A549 (cell line): ENCODE measurements around the gene CDC5L. TPM values are rescaled to one million over a fixed set of nuclear protein-coding genes. Genes with fewer than 3 reads are reported as not detected.

Experiments
- ATAC-seq, 2 experiments: fragments of 200-7000 bp in 1 of 2; fragments of >200 bp in 1 of 2; cut with Nextera tagmentation in 1 of 2; cut with Tn5 transposase in 1 of 2; 3 replicates each; pipeline versions ENCODE4 v1.8.0 to v1.9.1; 2018 to 2020; ENCODE audit warnings: mild to moderate bottlenecking in 1 of 2, moderate library complexity in 1 of 2
- CTCF ChIA-PET: fragments of 300-600 bp; sonication (Branson Sonifier 250); formaldehyde crosslinking; extraction: SDS; loops from one replicate; lab custom pipeline; 2021; ENCODE audit warnings: antibody characterized with exemption, inconsistent platforms; lab: Yijun Ruan, JAX
- POLR2A ChIA-PET: fragments of 350-600 bp; formaldehyde crosslinking; extraction: SDS; loops from one replicate; lab custom pipeline; 2021; ENCODE audit warnings: antibody characterized with exemption, inconsistent platforms; lab: Yijun Ruan, JAX
- DNase-seq, 2 experiments: peaks; one replicate each; pipeline versions ENCODE4 v3.0.0 to v3.0.0-alpha.2; 2011 to 2016; ENCODE audit warnings: low read depth in 1 of 2, low spot score in 1 of 2
- FAIRE-seq: peaks from 2 replicates; lab custom pipeline; 2011; peaks lifted over from hg19 to GRCh38; lab: Jason Lieb, UNC
- H3K27ac ChIP-seq, 2 experiments: fragments of >200 bp; sonication (Bioruptor Twin); formaldehyde crosslinking; 3 replicates each; pipeline ENCODE4 v1.5.1; 2016 to 2017
- H3K4me1 ChIP-seq: fragments of >200 bp; sonication (Bioruptor Twin); formaldehyde crosslinking; 3 replicates; pipeline ENCODE4 v1.6.1; 2016
- H3K4me2 ChIP-seq: fragments of >200 bp; sonication (Bioruptor Twin); formaldehyde crosslinking; 3 replicates; pipeline ENCODE4 v1.6.1; 2016
- H3K4me3 ChIP-seq: fragments of >200 bp; sonication (Bioruptor Twin); formaldehyde crosslinking; 3 replicates; pipeline ENCODE4 v1.5.1; 2016
- H3K9me3 ChIP-seq: fragments of >200 bp; sonication (Bioruptor Twin); formaldehyde crosslinking; 3 replicates; pipeline ENCODE4 v1.6.1; 2016
- CHD4 ChIP-seq: fragments of 200-600 bp; sonication (generic); IDR thresholded peaks from 2 replicates; pipeline ENCODE4 v1.6.1; 2016; ENCODE audit warnings: antibody characterized with exemption, mild to moderate bottlenecking, borderline replicate concordance
- EHF ChIP-seq: fragments of 250-450 bp; sonication (Bioruptor Pico); IDR thresholded peaks from 2 replicates; pipeline ENCODE4 v1.5.0; 2020; ENCODE audit warnings: mild to moderate bottlenecking
- FOSL2 ChIP-seq, 2 experiments: fragments of 450-650 bp in 1 of 2; fragments of >200 bp in 1 of 2; sonication (Bioruptor Twin) in 1 of 2; formaldehyde crosslinking; IDR thresholded peaks; 2 replicates each; pipeline versions ENCODE4 v1.5.0 to v1.6.1; 2016 to 2020; ENCODE audit warnings: mild to moderate bottlenecking in 1 of 2, moderate library complexity in 1 of 2
- GATA3 ChIP-seq: IDR thresholded peaks from 2 replicates; pipeline ENCODE4 v1.6.1; 2012; ENCODE audit warnings: borderline replicate concordance
- HOXB5 ChIP-seq: fragments of 250-450 bp; sonication (Bioruptor Pico); IDR thresholded peaks from 2 replicates; pipeline ENCODE4 v1.5.0; 2020; ENCODE audit warnings: mild to moderate bottlenecking, moderate library complexity
- JUNB ChIP-seq: fragments of >200 bp; sonication (Bioruptor Twin); formaldehyde crosslinking; IDR thresholded peaks from 2 replicates; pipeline ENCODE4 v1.6.1; 2016
- MAFK ChIP-seq: fragments of 450-650 bp; IDR thresholded peaks from 2 replicates; pipeline ENCODE4 v1.6.1; 2014; ENCODE audit not compliant: partially characterized antibody
- MAZ ChIP-seq: fragments of 150-350 bp; IDR thresholded peaks from 2 replicates; pipeline ENCODE4 v1.6.1; 2014; ENCODE audit warnings: antibody characterized with exemption, low read depth, low read length, borderline replicate concordance
- NPAS2 ChIP-seq: fragments of 250-450 bp; sonication (Bioruptor Pico); IDR thresholded peaks from 2 replicates; pipeline ENCODE4 v1.8.0; 2022; ENCODE audit warnings: mild to moderate bottlenecking, moderate library complexity, borderline replicate concordance
- NR3C1 ChIP-seq: fragments of >200 bp; sonication (Bioruptor Twin); formaldehyde crosslinking; IDR thresholded peaks from 3 replicates; pipeline ENCODE4 v1.6.1; 2017
- POLR2A ChIP-seq: IDR thresholded peaks from 2 replicates; pipeline ENCODE4 v1.6.1; 2012; ENCODE audit warnings: mild to moderate bottlenecking, low read length
- POLR2AphosphoS2 ChIP-seq: conservative IDR thresholded peaks from 2 replicates; pipeline ENCODE4 v1.6.1; 2012; ENCODE audit warnings: low read length, improper control_type of control experiment, inconsistent platforms
- RFX5 ChIP-seq: fragments of 450-650 bp; IDR thresholded peaks from 2 replicates; pipeline ENCODE4 v1.7.1; 2014; ENCODE audit warnings: antibody characterized with exemption, mild to moderate bottlenecking, moderate library complexity
- SREBF2 ChIP-seq: fragments of 450-650 bp; IDR thresholded peaks from 2 replicates; pipeline ENCODE4 v1.6.1; 2014; ENCODE audit warnings: mild to moderate bottlenecking, moderate library complexity
- TP53 ChIP-seq: fragments of 250-450 bp; sonication (Bioruptor Pico); IDR thresholded peaks from 2 replicates; pipeline ENCODE4 v1.5.0; 2021; ENCODE audit warnings: mild to moderate bottlenecking, moderate library complexity
- WGBS: methylation state at CpG from one replicate; pipeline ENCODE4 v1.1.6; 2017; ENCODE audit errors: missing lambda C conversion rate; 5-methylcytosine and 5-hydroxymethylcytosine counted together
- polyA plus RNA-seq, 4 experiments: library from polyadenylated mRNA; depleted of rRNA in 3 of 4; stranded (reverse); fragments of >200 nt; fragmentation: RNase III in 1 of 4; extraction: RNeasy Plus Mini Kit Qiagen cat#74134 plus additional on column Dnase treatment in 1 of 4; gene quantifications; 2 replicates in 3 of 4; 3 replicates in 1 of 4; pipeline ENCODE4 v1.2.3, GENCODE V29; 2011 to 2017
- TF ChIP-seq, protein P1 (sequence below): fragments of >200 bp; sonication (Bioruptor Twin); formaldehyde crosslinking; IDR thresholded peaks from 3 replicates; pipeline ENCODE4 v1.5.1; 2016
- TF ChIP-seq, protein P2 (sequence below): fragments of 250-450 bp; sonication (Bioruptor Pico); IDR thresholded peaks from 2 replicates; pipeline ENCODE4 v1.5.0; 2020; ENCODE audit warnings: low read depth, mild to moderate bottlenecking, moderate library complexity
- TF ChIP-seq, protein P3 (sequence below): IDR thresholded peaks from 2 replicates; pipeline ENCODE4 v1.6.1; 2012
- TF ChIP-seq, protein P4 (sequence below): fragments of >200 bp; sonication (Bioruptor Twin); formaldehyde crosslinking; IDR thresholded peaks from 3 replicates; pipeline ENCODE4 v1.6.1; 2016

CDC5L gene
- polyA plus RNA-seq, 2 of the 4 experiments (the other 2 are of a cell fraction), result 12.8 to 20.5 TPM

DNA sequence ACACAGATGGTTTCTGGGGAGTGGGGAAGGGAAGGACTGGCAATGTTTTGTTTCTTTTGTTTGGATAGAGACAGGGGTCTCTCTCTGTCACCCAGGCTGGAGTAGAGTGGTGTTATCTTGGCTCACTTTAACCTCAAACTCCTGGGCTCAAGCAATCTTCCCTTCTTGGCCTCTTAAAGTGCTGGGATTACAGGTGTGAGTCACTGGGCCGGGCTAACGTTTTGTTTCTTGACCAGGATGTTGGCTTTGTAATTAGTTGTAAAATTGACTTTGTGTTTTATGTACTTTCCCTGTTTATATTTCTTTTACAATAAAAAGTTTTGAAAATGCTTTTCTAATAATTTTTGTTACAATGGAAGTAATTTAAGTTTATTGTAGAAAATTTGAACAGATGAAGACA lies 34.2 kb upstream of the CDC5L start:
- Histone ChIP-seq H3K4me2 (no peak overlapping the region), H3K27ac (no peak overlapping the region), H3K4me1 (no peaks in the 10 kb centered on the region), H3K4me3 (no peak overlapping the region), H3K9me3 (peaks cover 2% of the 10 kb centered on the region; the same call in 1 of the 3 replicates)
- no peak for ATAC-seq
- no peak for FAIRE-seq
- DNase-seq, result no peak
- ChIA-PET CTCF (interaction anchor here (3.0 kb wide), 1 partner anchor 15 kb away, joined by 11 read pairs; no protein-coding TSS in a partner anchor), POLR2A (no interaction called here)
- whole genome bisulfite sequencing, result 11% methylated on average over 2 of the region's 2 CpGs
- no peak for TF ChIP-seq GATA3
- no peak for TF ChIP-seq TP53 (CRISPR knock-in tag)
- TF ChIP-seq FOSL2 (IDR thresholded peaks at IDR 0.05), result no peak
- no peak for TF ChIP-seq FOSL2 (CRISPR knock-in tag; IDR thresholded peaks at IDR 0.05)
- TF ChIP-seq RFX5, result no peak
- TF ChIP-seq, protein P1, sequence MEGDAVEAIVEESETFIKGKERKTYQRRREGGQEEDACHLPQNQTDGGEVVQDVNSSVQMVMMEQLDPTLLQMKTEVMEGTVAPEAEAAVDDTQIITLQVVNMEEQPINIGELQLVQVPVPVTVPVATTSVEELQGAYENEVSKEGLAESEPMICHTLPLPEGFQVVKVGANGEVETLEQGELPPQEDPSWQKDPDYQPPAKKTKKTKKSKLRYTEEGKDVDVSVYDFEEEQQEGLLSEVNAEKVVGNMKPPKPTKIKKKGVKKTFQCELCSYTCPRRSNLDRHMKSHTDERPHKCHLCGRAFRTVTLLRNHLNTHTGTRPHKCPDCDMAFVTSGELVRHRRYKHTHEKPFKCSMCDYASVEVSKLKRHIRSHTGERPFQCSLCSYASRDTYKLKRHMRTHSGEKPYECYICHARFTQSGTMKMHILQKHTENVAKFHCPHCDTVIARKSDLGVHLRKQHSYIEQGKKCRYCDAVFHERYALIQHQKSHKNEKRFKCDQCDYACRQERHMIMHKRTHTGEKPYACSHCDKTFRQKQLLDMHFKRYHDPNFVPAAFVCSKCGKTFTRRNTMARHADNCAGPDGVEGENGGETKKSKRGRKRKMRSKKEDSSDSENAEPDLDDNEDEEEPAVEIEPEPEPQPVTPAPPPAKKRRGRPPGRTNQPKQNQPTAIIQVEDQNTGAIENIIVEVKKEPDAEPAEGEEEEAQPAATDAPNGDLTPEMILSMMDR, result no peak
- TF ChIP-seq SREBF2, result no peak
- no peak for TF ChIP-seq EHF
- TF ChIP-seq MAFK, result no peak
- no peak for TF ChIP-seq POLR2AphosphoS2
- no peak for TF ChIP-seq JUNB
- TF ChIP-seq CHD4, result no peak
- TF ChIP-seq, protein P2, sequence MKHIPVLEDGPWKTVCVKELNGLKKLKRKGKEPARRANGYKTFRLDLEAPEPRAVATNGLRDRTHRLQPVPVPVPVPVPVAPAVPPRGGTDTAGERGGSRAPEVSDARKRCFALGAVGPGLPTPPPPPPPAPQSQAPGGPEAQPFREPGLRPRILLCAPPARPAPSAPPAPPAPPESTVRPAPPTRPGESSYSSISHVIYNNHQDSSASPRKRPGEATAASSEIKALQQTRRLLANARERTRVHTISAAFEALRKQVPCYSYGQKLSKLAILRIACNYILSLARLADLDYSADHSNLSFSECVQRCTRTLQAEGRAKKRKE, result no peak
- TF ChIP-seq NR3C1, result no peak
- no peak for TF ChIP-seq POLR2A
- TF ChIP-seq, protein P3, sequence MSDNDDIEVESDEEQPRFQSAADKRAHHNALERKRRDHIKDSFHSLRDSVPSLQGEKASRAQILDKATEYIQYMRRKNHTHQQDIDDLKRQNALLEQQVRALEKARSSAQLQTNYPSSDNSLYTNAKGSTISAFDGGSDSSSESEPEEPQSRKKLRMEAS, result no peak
- TF ChIP-seq HOXB5 (CRISPR knock-in tag), result no peak
- TF ChIP-seq NPAS2 (CRISPR knock-in tag), result no peak

DNA sequence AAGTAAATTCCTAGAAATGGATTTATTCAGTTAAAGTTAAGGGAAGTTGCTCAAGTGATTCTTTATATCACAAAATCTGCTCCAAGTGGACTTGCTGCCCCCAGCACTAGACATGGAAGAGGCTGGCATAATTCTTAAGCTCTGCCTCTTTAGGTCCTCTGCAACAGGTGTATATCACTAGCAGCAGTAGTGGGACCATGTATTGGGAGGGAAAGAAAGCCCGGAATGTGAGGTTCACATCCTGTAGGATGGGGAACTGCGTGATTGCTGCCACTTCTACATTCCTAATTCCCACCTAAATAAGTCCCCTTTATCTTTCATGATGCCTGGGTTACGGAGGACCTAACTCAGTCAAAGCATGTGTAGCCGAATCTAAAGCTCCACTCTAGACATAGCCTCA lies 31.9 kb upstream of the CDC5L start:
- DNase-seq (no peak), FAIRE-seq (no peak), ATAC-seq (no peak)
- Histone ChIP-seq H3K9me3 (peaks cover 2% of the 10 kb centered on the region; the same call in 1 of the 3 replicates), H3K4me2 (no peak overlapping the region), H3K4me3 (no peak overlapping the region), H3K27ac (no peak overlapping the region), H3K4me1 (no peaks in the 10 kb centered on the region)
- no peak for TF ChIP-seq POLR2AphosphoS2
- TF ChIP-seq HOXB5 (CRISPR knock-in tag), result no peak
- 40% methylated on average over 3 of the region's 4 CpGs for WGBS
- POLR2A ChIA-PET, result no interaction called here
- CTCF ChIA-PET, result interaction anchor here (0.7 kb wide), 1 partner anchor 16 kb away, joined by 3 read pairs; no protein-coding TSS in a partner anchor

DNA sequence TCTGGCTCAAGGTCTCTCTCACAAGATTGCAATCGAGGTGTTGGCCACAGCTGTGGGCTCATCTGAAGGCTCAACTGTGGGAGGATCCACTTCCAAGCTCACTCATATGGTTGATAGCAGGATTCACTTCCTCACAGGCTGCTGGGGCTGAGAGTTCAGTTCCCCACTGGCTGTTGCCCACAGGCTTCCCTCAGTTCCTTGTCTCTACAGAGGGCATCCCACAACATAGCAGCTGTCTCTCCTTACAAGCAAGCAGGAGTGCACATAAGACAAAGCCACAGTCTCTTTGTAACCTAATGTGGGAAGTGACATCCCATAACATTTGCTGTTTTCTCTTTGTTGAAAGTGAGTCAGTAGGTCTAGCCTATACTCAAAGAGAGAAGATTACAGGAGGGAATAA lies 31.0 kb upstream of the CDC5L start:
- Histone ChIP-seq H3K4me2 (no peak overlapping the region), H3K9me3 (peaks cover 2% of the 10 kb centered on the region; the same call in 1 of the 3 replicates), H3K4me3 (no peak overlapping the region), H3K4me1 (no peaks in the 10 kb centered on the region), H3K27ac (no peak overlapping the region)
- POLR2A ChIA-PET, result no interaction called here
- ATAC-seq (no peak), FAIRE-seq (no peak), DNase-seq (no peak)
- 0% methylated on average over 1 of the region's 1 CpG for WGBS
- TF ChIP-seq MAZ, result no peak
- TF ChIP-seq, protein P4, sequence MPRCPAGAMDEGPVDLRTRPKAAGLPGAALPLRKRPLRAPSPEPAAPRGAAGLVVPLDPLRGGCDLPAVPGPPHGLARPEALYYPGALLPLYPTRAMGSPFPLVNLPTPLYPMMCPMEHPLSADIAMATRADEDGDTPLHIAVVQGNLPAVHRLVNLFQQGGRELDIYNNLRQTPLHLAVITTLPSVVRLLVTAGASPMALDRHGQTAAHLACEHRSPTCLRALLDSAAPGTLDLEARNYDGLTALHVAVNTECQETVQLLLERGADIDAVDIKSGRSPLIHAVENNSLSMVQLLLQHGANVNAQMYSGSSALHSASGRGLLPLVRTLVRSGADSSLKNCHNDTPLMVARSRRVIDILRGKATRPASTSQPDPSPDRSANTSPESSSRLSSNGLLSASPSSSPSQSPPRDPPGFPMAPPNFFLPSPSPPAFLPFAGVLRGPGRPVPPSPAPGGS, result no peak
- no peak for TF ChIP-seq GATA3
- CTCF ChIA-PET, result interaction anchor here (1.6 kb wide), 1 partner anchor 19 kb away, joined by 4 read pairs; no protein-coding TSS in a partner anchor
